HG02642 (cell line): ENCODE data around the gene OXLD1.
"Not testable (repeated sequence)": the region's sequence is repeated elsewhere in the genome, so short reads cannot be mapped to it uniquely, and the experiment has no call there.

ENCODE experiments used
- ATAC-seq: cut with Tn5 transposase; IDR thresholded peaks from one replicate; pipeline ENCODE4 v1.9.1; 2021; ENCODE audit warnings: mild to moderate bottlenecking; ENCODE audit not compliant: unreplicated experiment, poor library complexity

Gene OXLD1

GRCh38 chr17:81631482-81631881 lies 34.9 kb downstream of the OXLD1 start:
- ATAC-seq, result no peak

DNA sequence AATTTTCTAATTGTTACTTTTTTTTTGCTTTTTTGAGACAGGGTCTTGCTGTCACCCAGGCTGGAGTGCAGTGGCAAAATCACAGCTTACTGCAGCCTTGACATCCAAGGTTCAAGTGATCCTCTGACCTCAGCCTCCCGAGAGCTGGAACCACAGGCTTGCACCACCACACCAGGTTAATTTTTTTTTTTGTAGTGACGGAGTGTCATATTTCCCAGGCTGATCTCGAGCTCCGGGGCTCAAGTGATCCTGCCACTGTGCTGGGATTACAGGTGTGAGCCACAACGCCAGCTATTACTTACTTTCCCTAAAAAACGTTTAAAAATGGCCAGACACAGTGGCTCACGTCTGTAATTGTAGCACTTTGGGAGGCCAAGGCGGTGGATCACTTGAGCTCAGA lies 36.1 kb downstream of the OXLD1 start:
- no peak for ATAC-seq

- ATAC-seq, result no peak
These were observed 44.8 kb downstream of the OXLD1 start for GRCh38 chr17:81621494-81622130.

DNA sequence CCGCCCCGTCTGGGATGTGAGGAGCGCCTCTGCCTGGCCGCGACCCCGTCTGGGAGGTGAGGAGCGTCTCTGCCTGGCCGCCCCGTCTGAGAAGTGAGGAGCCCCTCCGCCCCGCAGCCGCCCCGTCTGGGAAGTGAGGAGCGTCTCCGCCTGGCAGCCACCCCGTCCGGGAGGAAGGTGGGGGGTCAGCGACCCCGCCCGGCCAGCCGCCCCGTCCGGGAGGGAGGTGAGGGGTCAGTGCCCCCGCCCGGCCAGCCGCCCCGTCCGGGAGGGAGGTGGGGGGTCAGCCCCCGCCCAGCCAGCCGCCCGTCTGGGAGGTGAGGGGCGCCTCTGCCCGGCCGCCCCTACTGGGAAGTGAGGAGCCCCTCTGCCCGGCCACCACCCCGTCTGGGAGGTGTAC lies 48.1 kb downstream of the OXLD1 start:
- ATAC-seq, result not testable (repeated sequence)

GRCh38 chr17:81616877-81617276 lies 49.5 kb downstream of the OXLD1 start:
- no peak for ATAC-seq

- ATAC-seq, result no peak
These were observed 50.9 kb downstream of the OXLD1 start for GRCh38 chr17:81615401-81615930.
